HG02938 (cell line): ENCODE results near the gene RBM27.
A peak's percentile ranks its signal among the peaks of the same experiment; 100 is the strongest.
"Not testable (repeated sequence)": the region's sequence is repeated elsewhere in the genome, so short reads cannot be mapped to it uniquely, and the experiment has no call there.

Experiments
- ATAC-seq: cut with Tn5 transposase; IDR thresholded peaks from one replicate; pipeline ENCODE4 v1.9.1; 2021; ENCODE audit warnings: mild to moderate bottlenecking, moderate library complexity; ENCODE audit not compliant: unreplicated experiment

Gene RBM27

DNA sequence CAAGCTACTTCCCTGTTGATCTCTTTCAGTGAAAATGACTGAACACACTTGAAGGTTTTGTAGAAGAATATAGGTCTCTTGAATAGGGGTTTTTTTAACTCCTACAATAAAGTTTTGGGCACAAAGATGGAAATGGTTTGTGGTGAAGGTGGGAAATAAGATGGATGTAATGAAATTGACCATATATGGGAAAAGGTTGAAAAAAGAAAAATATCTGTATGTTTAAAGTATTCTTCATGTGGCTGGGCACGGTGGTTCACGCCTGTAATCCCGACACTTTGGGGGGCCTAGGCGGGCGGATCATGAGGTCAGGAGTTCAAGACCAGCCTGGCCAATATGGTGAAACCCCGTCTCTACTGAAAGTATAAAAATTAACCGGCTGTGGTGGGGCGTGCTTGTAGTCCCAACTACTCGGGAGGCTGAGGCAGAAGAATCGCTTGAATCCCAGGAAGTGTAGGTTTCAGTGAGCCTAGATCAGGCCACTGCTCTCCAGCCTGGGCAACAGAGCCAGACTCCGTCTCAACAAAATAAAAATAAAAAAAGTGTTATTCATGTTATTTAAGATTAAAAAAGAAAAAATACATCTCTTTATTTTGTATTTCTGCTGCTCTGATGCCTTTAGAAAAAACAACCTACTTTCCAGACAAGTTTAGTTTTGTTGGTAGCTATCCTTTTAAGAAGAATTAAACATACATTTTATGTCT lies 2.2 kb downstream of the RBM27 start:
- no peak for ATAC-seq

DNA sequence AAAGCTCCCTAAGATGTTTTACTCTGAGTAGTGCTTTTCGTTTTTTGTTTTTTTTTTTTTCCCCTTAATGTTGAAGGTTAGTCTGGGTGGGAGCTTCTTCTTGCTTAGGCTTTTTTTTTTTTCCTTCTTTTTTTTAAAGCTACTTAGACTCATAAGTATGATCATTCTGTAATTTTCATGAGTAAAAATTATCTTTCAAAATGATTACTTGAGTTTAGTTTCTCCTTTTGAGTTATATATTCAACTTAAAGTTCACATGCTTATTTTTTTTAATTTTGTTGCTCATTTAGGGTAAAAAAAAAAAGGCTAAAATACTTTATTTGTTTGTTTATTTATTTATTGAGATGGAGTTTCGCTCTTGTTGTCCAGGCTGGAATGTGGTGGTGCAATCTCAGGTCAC lies 2.9 kb downstream of the RBM27 start:
- ATAC-seq = no peak

DNA sequence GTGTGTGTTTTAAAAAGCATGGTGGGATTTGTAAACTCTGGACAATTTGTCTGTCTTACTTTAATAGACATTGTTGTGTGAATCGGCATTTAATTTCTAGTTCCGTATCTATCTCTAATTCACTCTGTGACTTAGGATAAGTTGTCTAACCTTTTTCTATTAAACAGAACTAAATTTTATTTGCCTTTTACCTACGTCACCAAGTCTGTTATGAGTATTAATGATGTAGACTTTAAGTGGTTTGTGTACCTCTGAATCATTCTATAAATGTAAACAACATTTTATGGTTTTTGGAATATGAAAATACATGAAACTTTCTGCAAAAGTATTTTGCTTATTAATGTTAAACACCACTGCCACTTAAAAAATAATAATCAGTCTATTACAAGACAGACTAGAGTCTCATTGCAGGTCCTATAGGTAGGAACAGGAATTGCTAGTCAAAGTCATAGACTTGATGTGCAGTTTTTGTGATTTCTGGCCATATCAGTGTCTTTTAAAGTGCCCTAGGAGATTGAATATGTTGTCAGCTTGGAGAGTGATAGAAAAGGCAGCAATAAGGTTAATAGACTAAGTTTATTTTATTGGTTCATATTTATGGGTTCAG lies 5.6 kb downstream of the RBM27 start:
- ATAC-seq = no peak

DNA sequence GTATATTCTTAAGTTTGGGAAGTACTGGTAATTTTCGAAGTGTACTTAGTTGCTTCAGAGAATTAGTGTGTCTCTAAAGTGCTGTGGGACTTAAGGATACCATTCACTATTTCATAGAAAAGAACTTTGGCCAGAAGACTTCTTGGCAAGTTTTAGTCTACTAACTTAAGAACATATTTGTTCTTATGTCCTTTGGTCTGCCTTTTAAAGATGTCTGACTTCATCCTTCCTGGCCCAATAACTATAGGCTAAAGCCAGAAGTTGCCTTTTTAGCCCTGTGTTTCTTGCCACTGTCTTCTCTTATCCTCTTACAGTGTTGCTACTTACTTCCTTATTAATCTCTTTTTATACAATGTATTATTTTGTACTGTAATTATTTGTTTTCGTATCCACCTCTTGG lies 6.3 kb downstream of the RBM27 start:
- no peak for ATAC-seq

DNA sequence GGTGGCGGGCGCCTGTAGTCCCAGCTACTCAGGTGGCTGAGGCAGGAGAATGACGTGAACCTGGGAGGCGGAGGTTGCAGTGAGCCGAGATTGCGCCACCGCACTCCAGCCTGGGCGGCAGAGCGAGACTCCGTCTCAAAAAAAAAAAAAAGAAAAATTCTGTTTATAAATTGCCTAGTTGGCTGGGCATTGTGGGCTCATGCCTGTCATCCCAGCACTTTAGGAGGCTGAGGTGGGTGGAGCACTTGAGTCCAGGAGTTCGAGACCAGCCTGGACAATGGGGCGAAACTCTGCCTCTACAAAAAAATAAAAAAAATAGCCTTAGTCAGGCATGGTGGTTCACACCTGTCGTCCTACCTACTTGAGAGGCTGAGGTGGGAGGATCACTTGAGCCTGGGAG lies 7.4 kb downstream of the RBM27 start:
- ATAC-seq = not testable (repeated sequence)

DNA sequence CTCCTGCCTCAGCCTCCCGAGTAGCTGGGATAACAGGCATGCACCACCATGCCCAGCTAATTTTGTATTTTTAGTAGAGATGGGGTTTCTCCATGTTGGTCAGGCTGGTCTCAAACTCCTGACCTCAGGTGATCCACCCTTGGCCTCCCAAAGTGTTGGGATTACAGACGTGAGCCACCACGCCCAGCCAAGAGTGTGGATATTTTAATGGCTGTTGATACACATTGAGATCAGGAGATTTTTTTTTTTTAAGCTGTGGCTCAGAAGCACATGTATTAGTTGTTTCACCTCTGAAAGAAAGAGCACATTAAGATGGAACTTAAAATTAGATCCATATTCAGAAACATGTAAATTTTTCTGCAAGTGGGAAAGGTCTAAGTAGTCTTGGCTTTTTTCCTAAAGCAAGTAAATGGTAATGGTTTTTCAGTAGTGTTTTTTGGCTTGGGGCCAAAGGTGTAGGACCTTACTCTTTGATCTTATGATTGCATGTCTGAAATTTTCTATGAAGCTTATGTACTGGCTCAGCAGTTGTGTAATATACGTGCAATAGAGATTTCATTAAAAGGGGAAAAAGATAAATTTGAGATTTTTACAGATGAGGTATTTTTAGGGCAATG lies 9.9 kb downstream of the RBM27 start:
- ATAC-seq = no peak

DNA sequence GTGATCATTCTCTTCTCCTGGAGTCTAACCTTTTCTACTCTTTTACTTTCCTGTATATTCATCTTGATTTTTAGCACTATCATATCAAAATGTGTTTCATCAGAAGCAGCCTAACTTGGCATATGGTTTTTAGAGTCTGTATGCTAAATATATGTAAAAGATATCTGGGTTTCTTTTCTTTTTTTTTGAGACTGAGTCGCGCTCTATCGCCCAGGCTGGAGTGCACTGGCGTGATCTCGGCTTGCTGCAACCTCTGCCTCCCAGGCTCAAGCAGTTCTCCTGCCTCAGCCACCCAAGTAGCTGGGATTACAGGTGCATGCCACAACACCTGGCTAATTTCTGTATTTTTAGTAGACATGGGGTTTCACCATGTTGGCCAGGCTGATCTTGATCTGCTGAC lies 11.5 kb downstream of the RBM27 start:
- ATAC-seq = not testable (repeated sequence)

DNA sequence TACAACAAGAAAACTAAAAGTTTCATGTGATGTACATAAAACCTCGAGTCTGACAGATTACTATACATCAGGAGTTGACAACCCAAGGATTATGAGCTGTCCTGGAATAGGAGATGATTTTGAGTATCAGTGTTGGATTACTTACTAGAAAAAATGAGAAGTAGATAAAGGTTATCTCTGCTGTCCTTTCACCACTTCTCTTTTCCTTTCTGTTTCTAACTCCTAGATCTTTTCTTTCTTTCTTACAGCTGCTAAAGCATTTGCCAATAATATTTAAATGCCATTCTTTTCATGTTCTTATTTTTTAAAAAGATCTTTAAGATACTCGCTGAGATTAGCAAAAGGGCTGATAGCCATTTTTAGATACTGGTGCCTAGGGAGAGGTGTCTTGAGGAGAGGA lies 14.8 kb downstream of the RBM27 start:
- no peak for ATAC-seq

DNA sequence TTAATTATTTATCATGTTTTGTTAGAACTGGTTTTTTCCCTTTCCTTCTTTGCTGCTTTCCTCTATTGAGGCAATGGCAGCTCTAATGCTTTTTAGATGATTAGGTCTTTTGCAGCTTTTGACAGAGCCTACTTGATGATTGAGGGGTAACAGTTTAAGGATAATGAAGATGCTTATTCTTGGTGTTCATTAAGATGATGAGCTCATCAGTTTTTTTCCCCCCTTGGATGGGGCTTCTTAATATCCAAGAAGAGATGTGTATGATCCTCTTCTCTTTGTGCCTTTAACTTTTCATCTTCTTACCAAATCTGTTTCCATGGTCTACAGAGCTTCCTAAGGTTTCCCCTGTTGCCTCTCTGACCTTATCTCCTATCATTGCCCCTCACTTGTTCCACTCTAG lies 15.8 kb downstream of the RBM27 start:
- ATAC-seq = no peak

DNA sequence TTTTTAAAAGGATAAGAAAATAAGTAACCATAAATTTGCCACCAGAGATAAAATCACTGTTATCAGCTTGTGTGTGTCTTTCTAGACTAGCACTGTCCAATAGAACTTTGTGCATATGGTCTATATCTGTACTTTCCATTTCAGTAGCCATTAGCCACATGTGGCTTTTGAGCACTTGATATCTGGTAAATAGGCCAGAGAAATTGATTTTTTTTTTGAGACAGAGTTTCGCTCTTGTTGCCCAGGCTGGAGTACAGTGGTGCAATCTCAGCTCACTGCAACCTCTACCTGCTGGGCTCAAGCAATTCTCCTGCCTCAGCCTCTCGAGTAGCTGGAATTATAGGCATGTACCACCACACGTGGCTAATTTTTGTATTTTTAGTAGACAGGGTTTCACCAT lies 17.8 kb downstream of the RBM27 start:
- ATAC-seq = no peak

DNA sequence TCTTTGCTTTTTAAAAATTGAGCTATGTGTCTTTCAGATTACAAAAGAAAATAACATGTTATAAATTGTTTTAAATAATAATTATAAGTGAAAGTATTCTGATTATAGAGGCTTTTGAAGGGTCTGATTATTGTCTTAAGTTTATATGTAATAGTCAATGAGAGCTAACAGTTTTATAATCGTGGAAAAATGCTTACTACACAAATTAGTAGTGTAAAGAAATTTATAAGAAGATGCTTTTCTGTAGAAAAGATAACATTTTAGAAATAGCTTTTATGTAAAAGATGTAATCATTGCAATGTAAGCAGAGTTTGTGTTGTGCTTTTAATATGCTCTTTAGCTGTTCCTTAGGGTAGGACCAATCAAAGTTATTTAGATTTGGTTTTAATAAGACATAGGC lies 18.6 kb downstream of the RBM27 start:
- ATAC-seq = no peak

DNA sequence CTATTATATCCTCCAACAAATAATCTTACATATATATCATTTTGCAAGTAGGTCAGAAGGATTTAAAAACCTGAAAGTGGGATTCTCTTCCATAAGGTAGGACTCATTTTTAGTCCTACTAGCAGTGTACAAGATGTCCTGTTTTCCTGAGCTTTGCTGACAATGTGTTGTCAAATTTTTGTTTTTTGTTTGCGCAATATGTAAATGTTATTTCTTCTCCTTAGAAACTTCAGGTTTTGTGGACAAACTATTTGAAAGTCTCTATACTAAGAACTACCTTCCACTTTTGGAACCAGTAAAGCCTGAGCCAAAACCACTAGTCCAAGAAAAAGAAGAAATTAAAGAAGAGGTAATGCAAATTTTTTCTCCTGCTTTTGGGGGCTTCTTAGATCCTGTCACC lies 19.8 kb downstream of the RBM27 start:
- ATAC-seq = no peak

DNA sequence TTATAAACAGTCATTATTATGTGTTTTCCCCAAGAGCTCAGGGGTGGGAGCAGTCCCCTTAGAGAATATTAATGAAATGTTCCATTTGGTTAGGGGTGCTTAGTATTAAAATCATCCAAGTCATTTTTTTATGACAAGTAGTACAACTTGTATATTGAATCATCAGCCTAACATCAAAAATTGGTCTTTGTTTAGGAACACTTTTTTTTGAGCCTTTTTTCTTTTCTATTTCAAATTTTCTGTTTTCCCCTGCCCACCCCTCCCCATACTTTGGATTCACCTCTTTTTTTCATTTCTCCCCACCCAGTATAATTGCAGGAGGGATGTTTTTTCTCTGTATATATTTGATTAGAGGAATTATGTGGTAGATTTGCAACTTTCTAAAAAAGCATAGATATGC lies 25.8 kb downstream of the RBM27 start:
- ATAC-seq = no peak

DNA sequence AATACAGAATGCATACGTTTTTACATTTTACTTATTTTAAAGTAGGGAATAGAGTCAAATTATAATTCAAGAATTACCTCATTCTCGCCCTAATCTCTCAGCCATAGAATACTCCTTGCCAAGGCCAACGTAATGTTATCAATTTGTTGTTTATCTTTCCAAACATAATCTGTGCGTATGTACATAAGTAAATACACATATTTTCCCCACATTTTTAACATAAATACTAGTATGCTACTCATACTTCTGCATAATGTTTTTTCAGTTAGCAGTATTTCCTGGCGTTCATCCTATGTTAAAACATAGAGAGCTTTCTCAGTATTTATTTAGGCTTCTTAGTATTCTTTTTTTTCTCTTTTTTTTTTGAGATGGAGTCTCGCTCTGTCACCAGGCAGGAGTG lies 28.8 kb downstream of the RBM27 start:
- no peak for ATAC-seq

DNA sequence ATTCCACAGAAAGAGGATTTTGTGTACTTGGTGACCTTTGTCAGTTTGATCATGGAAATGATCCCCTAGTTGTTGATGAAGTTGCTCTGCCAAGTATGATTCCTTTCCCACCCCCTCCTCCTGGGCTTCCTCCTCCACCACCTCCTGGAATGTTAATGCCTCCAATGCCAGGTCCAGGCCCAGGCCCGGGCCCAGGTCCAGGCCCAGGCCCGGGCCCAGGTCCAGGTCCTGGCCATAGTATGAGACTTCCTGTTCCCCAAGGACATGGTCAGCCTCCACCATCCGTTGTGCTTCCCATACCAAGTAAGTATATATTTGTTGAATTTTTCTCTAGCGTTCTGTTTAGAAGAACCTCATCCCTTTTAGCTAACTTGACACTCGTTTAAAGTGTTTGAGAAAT lies 30.0 kb downstream of the RBM27 start:
- ATAC-seq = no peak

DNA sequence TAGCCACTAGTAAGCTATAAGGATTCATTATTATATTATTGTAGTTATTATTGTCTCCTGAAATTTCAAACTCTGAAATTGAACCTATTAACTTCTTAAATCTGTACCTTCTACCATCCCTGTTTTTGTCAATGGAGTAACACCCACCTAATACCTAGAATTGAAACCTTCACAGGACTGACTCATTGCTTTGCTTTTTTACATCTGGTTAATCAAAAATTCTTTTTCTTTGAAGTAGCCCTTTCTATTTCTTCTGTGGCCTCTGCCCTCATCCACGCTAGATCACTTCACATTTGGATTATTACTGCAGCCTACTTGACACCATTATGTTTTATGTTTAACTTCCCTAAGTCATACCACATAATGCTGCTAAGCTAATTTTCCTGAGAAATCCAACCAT lies 35.6 kb downstream of the RBM27 start:
- peak; percentile 58 for ATAC-seq

DNA sequence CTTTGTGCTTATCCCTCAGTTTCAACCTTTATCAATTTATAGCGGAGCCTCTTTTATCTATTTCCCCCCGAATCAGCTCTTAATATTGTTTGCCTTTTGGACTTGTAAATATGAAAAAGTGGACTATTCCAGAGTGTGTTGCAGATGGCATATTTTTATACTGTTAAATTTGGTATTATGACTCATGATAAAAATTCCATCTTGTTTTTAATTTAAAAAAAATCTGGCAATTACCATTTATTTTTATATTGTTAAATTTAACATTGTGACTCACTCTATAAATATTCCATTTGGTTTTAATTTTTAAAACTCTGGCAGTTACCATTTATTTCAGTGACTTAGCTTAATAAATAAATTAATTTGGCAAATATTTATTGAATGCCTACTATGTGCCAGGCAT lies 37.5 kb downstream of the RBM27 start:
- ATAC-seq = no peak

DNA sequence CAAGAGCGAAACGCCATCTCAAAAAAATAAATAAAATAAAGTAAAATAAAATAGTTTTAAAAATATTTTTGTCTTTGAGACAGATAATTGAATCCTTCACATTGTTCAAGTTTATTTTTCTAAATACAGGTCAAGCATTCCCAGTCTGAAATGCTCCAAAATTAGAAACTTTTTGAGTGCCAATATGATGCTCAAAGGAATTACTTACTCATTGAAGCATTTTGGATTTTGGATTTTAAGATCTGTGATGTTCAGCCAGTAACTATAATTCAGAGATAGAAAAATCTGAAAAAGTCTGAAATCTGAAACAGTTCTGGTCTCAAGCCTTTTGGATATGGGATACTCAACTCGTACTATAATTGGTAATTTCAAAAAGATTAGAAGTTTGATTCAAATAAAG lies 39.8 kb downstream of the RBM27 start:
- no peak for ATAC-seq

DNA sequence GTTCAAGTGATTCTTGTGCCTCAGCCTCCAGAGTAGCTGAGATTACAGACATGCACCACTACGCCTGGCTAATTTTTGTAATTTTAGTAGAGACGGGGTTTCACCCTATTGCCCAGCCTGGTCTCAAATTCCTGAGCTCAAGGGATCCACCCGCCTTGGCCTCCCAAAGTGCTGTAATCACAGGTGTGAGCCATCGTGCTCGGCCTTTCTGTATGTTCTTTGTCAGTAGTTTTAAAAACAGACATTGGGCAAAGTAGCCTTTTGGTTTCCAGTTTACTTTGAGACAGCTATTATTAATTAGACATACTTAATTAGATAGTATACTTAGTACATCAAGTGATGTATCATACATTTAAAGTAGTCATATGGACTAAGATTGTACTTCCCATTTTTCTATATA lies 45.2 kb downstream of the RBM27 start:
- no peak for ATAC-seq

DNA sequence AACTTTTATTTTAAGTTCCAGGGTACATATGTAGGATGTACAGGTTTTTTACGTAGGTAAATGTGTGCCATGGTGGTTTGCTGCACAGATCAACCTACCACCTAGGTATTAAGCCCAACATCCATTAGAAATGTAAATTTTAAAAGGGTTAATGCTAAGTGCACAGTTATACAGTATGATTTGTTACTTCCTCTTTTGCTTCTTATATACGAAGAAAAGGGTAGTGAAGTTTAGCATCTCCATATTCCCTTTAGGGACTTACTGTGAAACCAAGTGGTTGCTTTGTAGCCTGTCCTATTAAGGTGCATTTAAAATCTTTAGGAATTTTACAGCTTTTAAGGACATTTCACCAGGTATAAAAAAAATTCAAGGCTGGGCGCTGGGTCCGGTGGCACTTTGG lies 46.4 kb downstream of the RBM27 start:
- ATAC-seq = peak; percentile 67
